OCI-LY3 (cell line): Measurements from ENCODE around the gene IBA57.

Experiments
- H2AFZ ChIP-seq: fragments of 200-600, 300-600 bp; shearing (Covaris generic); 2 replicates; pipeline ENCODE4 v1.6.0; 2014; ENCODE audit warnings: antibody characterized with exemption, low read depth, low read length
- H3K27ac ChIP-seq: fragments of 200-600, 300-600 bp; sonication (generic); 2 replicates; pipeline ENCODE4 v1.5.1; 2014; ENCODE audit warnings: mild to moderate bottlenecking, low read length, moderate library complexity, mixed read lengths
- H3K27me3 ChIP-seq: fragments of 200-600, 300-600 bp; sonication (generic); 2 replicates; pipeline ENCODE4 v1.6.1; 2014; ENCODE audit warnings: low read depth, low read length, mixed read lengths
- H3K36me3 ChIP-seq: fragments of 200-600, 300-600 bp; sonication (generic); replicated peaks from 2 replicates; pipeline ENCODE3; 2014; ENCODE audit warnings: low read depth, low read length, mixed read lengths
- H3K4me1 ChIP-seq: fragments of 300-600, 200-600 bp; sonication (generic); 2 replicates; pipeline ENCODE4 v1.6.1; 2014; ENCODE audit warnings: low read length, mixed read lengths
- H3K4me2 ChIP-seq: fragments of 200-600, 300-600 bp; sonication (generic); 2 replicates; pipeline ENCODE4 v1.6.1; 2014; ENCODE audit warnings: low read length, mixed read lengths
- H3K4me3 ChIP-seq: fragments of 300-600, 200-600 bp; sonication (generic); 2 replicates; pipeline ENCODE4 v1.5.1; 2014; ENCODE audit warnings: antibody characterized with exemption, mild to moderate bottlenecking, low read length, moderate library complexity
- H3K79me2 ChIP-seq: fragments of 300-600, 200-600 bp; shearing (Covaris generic); 2 replicates; pipeline ENCODE4 v1.6.1; 2014; ENCODE audit warnings: mild to moderate bottlenecking, low read length, mixed read lengths
- H3K9ac ChIP-seq: fragments of 300-600, 200-600 bp; shearing (Covaris generic); 2 replicates; pipeline ENCODE4 v1.6.0; 2014; ENCODE audit warnings: mild to moderate bottlenecking, low read length, moderate library complexity
- H3K9me3 ChIP-seq: fragments of 200-600, 300-600 bp; shearing (Covaris generic); 2 replicates; pipeline ENCODE4 v1.6.1; 2014; ENCODE audit warnings: low read length, mixed read lengths; ENCODE audit not compliant: insufficient read depth
- H4K20me1 ChIP-seq: fragments of 200-600, 300-600 bp; sonication (generic); 2 replicates; pipeline ENCODE4 v1.6.1; 2016; ENCODE audit warnings: low read length, mixed read lengths; ENCODE audit not compliant: insufficient read depth
- EZH2phosphoT487 ChIP-seq: fragments of 200-600 bp; shearing (Covaris generic); IDR thresholded peaks from 2 replicates; pipeline ENCODE4 v1.6.1; 2018; ENCODE audit warnings: antibody characterized with exemption, mixed run types, low read depth
- TF ChIP-seq, protein P1 (sequence below): fragments of 200-600, 300-600 bp; sonication (generic); IDR thresholded peaks from 2 replicates; pipeline ENCODE4 v1.5.1; 2014; ENCODE audit warnings: antibody characterized with exemption, low read length, low read depth

Gene IBA57

DNA sequence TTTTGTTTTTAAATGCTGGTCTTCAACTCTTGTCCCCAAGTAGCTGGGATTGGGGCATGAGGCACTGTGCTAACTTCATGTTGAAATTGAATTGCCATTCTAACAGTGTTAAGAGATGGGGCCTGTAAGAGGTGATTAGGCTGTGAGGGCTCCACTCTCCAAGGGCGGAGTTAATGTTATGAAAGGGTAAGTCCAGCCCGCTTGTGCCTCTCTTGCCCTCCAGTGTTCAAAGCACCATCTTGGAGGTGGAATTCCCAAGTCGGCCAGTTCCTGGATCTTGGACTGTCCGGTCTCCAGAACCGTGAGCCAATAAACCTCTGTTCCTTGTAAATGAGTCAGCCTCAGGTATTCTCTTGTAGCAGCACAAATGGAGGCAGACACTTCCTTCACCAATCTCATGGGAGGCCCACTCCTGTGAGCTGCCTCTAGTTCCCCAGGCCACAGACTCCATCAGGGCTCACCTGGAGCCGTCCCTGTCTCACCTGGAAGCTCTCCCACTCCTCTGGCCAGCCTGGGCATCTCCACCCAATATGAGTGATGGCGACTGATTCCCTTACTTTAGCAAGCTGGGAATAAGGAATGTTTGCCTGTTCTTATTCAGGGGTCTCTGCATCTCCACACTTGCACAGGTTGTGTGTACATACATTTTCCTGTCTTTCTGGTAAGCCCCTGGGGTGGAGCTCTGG, 15.5 kb downstream of the IBA57 start:
- H3K27me3 ChIP-seq: no peaks in the 10 kb centered on the region
- H3K4me1 ChIP-seq: no peaks in the 10 kb centered on the region
- H3K9ac ChIP-seq: no peak overlapping the region
- no peak overlapping the region for H2AFZ ChIP-seq
- no peaks in the 10 kb centered on the region for H4K20me1 ChIP-seq
- no peaks in the 10 kb centered on the region for H3K79me2 ChIP-seq
- H3K4me3 ChIP-seq: no peak overlapping the region
- no peaks in the 10 kb centered on the region for H3K9me3 ChIP-seq
- H3K4me2 ChIP-seq: no peak overlapping the region
- H3K27ac ChIP-seq: no peak overlapping the region
- no peaks in the 10 kb centered on the region for H3K36me3 ChIP-seq
- TF ChIP-seq, protein P1, sequence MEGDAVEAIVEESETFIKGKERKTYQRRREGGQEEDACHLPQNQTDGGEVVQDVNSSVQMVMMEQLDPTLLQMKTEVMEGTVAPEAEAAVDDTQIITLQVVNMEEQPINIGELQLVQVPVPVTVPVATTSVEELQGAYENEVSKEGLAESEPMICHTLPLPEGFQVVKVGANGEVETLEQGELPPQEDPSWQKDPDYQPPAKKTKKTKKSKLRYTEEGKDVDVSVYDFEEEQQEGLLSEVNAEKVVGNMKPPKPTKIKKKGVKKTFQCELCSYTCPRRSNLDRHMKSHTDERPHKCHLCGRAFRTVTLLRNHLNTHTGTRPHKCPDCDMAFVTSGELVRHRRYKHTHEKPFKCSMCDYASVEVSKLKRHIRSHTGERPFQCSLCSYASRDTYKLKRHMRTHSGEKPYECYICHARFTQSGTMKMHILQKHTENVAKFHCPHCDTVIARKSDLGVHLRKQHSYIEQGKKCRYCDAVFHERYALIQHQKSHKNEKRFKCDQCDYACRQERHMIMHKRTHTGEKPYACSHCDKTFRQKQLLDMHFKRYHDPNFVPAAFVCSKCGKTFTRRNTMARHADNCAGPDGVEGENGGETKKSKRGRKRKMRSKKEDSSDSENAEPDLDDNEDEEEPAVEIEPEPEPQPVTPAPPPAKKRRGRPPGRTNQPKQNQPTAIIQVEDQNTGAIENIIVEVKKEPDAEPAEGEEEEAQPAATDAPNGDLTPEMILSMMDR: no peak
- TF ChIP-seq EZH2phosphoT487: no peak

DNA sequence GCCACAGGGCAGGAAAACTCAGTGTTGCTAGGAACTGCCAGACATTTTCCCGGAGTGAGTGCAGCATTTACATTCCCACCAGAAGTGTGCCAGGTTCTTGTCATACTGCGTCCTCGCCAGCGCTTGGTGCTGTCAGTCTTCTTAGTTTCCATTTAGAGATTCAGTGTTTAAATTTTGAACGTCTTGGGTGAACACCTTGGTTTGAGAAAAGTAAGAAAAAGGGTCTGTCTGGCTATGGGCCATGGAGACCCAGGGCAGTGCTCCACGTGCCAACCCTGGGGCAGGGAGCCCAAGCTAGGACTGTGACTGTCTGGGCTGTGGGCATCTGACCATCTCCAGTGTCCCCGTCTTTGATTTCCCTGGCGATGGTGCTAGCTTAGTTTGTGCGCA, 16.0 kb downstream of the IBA57 start:
- no peak overlapping the region for H2AFZ ChIP-seq
- H4K20me1 ChIP-seq: no peaks in the 10 kb centered on the region

DNA sequence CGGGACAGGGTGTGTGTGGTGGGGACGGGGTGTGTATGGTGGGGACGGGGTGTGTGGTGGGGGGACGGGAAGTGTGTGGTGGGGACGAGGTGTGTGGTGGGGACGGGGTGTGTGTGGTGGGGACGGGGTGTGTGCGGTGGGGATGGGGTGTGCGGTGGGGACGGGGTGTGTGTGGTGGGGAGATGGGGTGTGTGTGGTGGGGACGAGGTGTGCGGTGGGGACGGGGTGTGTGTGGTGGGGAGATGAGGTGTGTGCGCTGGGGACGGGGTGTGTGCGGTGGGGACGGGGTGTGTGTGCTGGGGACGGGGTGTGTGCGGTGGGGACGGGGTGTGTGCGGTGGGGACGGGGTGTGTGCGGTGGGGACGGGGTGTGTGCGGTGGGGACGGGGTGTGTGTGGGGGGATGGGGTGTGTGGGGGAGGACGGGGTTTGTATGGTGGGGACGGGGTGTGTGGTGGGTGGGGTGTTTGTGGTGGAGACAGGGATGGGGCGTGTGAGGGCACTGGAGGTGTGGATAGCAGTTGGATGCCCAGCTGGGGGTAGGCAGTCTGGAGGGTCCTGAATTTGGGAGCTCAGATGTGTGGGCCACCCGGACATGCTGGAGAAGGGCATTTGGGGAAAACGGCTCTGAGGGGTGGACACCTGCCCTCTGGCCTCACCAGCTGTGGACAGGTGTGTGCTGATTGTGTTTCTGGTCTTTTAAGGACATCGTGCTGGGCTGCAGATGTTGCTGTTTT, 16.9 kb downstream of the IBA57 start:
- no peaks in the 10 kb centered on the region for H3K27me3 ChIP-seq

More for the DNA sequence above, 16.0 kb downstream of the IBA57 start:
- H3K27ac ChIP-seq: no peak overlapping the region
- H3K9ac ChIP-seq: no peak overlapping the region
- no peaks in the 10 kb centered on the region for H3K4me1 ChIP-seq
- H3K36me3 ChIP-seq: no peaks in the 10 kb centered on the region
- H3K79me2 ChIP-seq: no peaks in the 10 kb centered on the region
- H3K9me3 ChIP-seq: no peaks in the 10 kb centered on the region
- no peaks in the 10 kb centered on the region for H3K27me3 ChIP-seq
- TF ChIP-seq, protein P1: no peak
- H3K4me2 ChIP-seq: no peak overlapping the region
- no peak overlapping the region for H3K4me3 ChIP-seq

DNA sequence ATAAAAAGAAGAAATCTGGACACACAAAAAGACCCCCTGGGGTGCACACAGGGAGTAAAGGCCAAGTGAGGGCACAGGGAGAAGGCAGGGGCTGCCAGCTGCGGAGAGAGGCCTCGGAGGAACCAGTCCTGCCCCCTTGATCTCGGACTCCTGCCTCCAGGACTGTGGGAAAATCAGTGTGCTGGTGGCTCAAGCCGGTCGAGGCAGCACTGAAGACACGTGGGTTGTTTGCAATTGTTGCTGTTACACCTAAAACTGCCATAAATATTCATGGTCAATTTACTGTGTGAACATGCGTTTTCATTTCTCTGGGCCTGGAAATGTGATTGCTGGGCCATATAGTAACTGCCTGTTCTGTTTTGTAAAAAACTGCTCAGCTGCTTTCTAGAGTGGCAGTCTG, 18.5 kb downstream of the IBA57 start:
- no peaks in the 10 kb centered on the region for H4K20me1 ChIP-seq
- H2AFZ ChIP-seq: no peak overlapping the region
- TF ChIP-seq, protein P1: no peak
- no peaks in the 10 kb centered on the region for H3K9me3 ChIP-seq
- H3K4me2 ChIP-seq: no peak overlapping the region
- H3K27me3 ChIP-seq: no peaks in the 10 kb centered on the region
- no peak overlapping the region for H3K4me3 ChIP-seq
- no peaks in the 10 kb centered on the region for H3K79me2 ChIP-seq
- no peak overlapping the region for H3K27ac ChIP-seq
- H3K4me1 ChIP-seq: no peaks in the 10 kb centered on the region
- no peak overlapping the region for H3K9ac ChIP-seq
- H3K36me3 ChIP-seq: no peaks in the 10 kb centered on the region

More for the DNA sequence above, 16.9 kb downstream of the IBA57 start:
- no peaks in the 10 kb centered on the region for H3K4me1 ChIP-seq
- no peak overlapping the region for H3K4me2 ChIP-seq
- no peak overlapping the region for H2AFZ ChIP-seq
- H4K20me1 ChIP-seq: no peaks in the 10 kb centered on the region
- TF ChIP-seq, protein P1: no peak
- no peak for TF ChIP-seq EZH2phosphoT487
- no peak overlapping the region for H3K4me3 ChIP-seq
- no peak overlapping the region for H3K9ac ChIP-seq
- no peaks in the 10 kb centered on the region for H3K79me2 ChIP-seq
- H3K9me3 ChIP-seq: no peaks in the 10 kb centered on the region
- H3K36me3 ChIP-seq: no peaks in the 10 kb centered on the region
- no peak overlapping the region for H3K27ac ChIP-seq
